T-cell (primary cell): ENCODE measurements around the gene RAB3IL1. TPM values are rescaled to one million over a fixed set of nuclear protein-coding genes. Genes with fewer than 3 reads are reported as not detected.

Experiments
- ATAC-seq, 4 experiments: fragments of 200-7000 bp in 3 of 4; fragments of 150-1000 bp in 1 of 4; cut with Tn5 transposase; replicated peaks in 1 of 4; 1 replicate in 3 of 4; 2 replicates in 1 of 4; pipeline ENCODE4 v1.10.0; 2021; ENCODE audit warnings: moderate library complexity in 3 of 4, mild to moderate bottlenecking in 2 of 4, moderate number of reproducible peaks in 1 of 4
- CTCF ChIA-PET, 2 donors: fragments of 300-600 bp; sonication (Branson Sonifier 250); formaldehyde crosslinking; loops; one replicate each; lab custom pipeline; 2022; ENCODE audit warnings: antibody characterized with exemption in 2 of 2; lab: Charles Lee
- POLR2A ChIA-PET, 2 donors: fragments of 300-600 bp; sonication (Branson Sonifier 250); formaldehyde crosslinking; loops; one replicate each; lab custom pipeline; 2022; ENCODE audit warnings: antibody characterized with exemption in 2 of 2; lab: Charles Lee
- DNase-seq, 35 experiments: peaks; one replicate each; pipeline versions ENCODE4 v3.0.0 to v3.0.0-alpha.2; 2013 to 2023
- H3K27ac ChIP-seq: one replicate; pipeline ENCODE4 v1.5.1; 2013; ENCODE audit warnings: low read length
- H3K27me3 ChIP-seq, 2 experiments: replicated peaks in 1 of 2; 1 replicate in 1 of 2; 2 replicates in 1 of 2; pipeline versions ENCODE4 v1.6.1 to v1.7.0; 2013; ENCODE audit warnings: low read length in 1 of 2, mixed read lengths in 1 of 2; ENCODE audit not compliant: control insufficient read depth in 2 of 2, insufficient read depth in 2 of 2; ENCODE audit errors: extremely low read depth in 1 of 2
- H3K36me3 ChIP-seq, 2 donors: 1 replicate in 1 of 2; 2 replicates in 1 of 2; pipeline versions ENCODE4 v1.6.1 to v1.7.0; 2013; ENCODE audit warnings: low read length in 1 of 2; ENCODE audit not compliant: control insufficient read depth in 2 of 2, insufficient read depth in 1 of 2; ENCODE audit errors: extremely low read depth in 1 of 2
- H3K4me1 ChIP-seq, 2 experiments: 1 replicate in 1 of 2; 2 replicates in 1 of 2; pipeline versions ENCODE4 v1.6.1 to v1.7.0; 2013; ENCODE audit warnings: low read length in 2 of 2, mixed read lengths in 1 of 2; ENCODE audit not compliant: insufficient read depth in 2 of 2, control insufficient read depth in 1 of 2; ENCODE audit errors: extremely low read depth in 1 of 2
- H3K4me3 ChIP-seq, 2 donors: 1 replicate in 1 of 2; 2 replicates in 1 of 2; pipeline versions ENCODE4 v1.5.1 to v1.7.0; 2013; ENCODE audit warnings: mild to moderate bottlenecking in 2 of 2, low read length in 1 of 2, moderate library complexity in 1 of 2; ENCODE audit not compliant: control insufficient read depth in 1 of 2; ENCODE audit errors: extremely low read depth in 1 of 2
- H3K9me3 ChIP-seq: 2 replicates; pipeline ENCODE4 v1.7.0; 2013
- H3K27ac Mint-ChIP-seq, 2 donors: one replicate each; pipeline ENCODE4 v1.8.0; 2020 to 2021; ENCODE audit warnings: mild to moderate bottlenecking in 2 of 2, mixed read lengths in 2 of 2
- H3K27me3 Mint-ChIP-seq, 2 donors: one replicate each; pipeline ENCODE4 v1.8.0; 2021 to 2022; ENCODE audit warnings: mixed read lengths in 2 of 2
- H3K36me3 Mint-ChIP-seq: one replicate; pipeline ENCODE4 v1.8.0; 2021; ENCODE audit warnings: mixed read lengths
- H3K4me1 Mint-ChIP-seq, 3 donors: one replicate each; pipeline ENCODE4 v1.8.0; 2020 to 2022; ENCODE audit warnings: mixed read lengths in 3 of 3, mild to moderate bottlenecking in 1 of 3
- H3K4me3 Mint-ChIP-seq, 3 donors: one replicate each; pipeline ENCODE4 v1.8.0; 2020 to 2022; ENCODE audit warnings: mild to moderate bottlenecking in 3 of 3, mixed read lengths in 3 of 3, moderate library complexity in 3 of 3
- H3K9me3 Mint-ChIP-seq, 3 donors: one replicate each; pipeline ENCODE4 v1.8.0; 2020 to 2022; ENCODE audit warnings: mixed read lengths in 3 of 3
- WGBS: methylation state at CpG from one replicate; pipeline ENCODE4 v1.1.5; 2013; ENCODE audit warnings: missing lambda C conversion rate; ENCODE audit not compliant: insufficient coverage; 5-methylcytosine and 5-hydroxymethylcytosine counted together
- total RNA-seq, 35 experiments: library from RNA in 6 of 35; stranded (reverse) in 6 of 35; fragments of 120-200 nt in 1 of 35; gene quantifications; one replicate each; pipeline versions ENCODE4 v1.2.1 to v1.2.4 and lab custom pipeline; 2013 to 2026

The RAB3IL1 gene
- total RNA-seq, 5 donors from 2014 or later (not counting 1 experiment from before 2014, with no cell fraction given), result 0.12 to 0.28 TPM; not detected in 3

DNA sequence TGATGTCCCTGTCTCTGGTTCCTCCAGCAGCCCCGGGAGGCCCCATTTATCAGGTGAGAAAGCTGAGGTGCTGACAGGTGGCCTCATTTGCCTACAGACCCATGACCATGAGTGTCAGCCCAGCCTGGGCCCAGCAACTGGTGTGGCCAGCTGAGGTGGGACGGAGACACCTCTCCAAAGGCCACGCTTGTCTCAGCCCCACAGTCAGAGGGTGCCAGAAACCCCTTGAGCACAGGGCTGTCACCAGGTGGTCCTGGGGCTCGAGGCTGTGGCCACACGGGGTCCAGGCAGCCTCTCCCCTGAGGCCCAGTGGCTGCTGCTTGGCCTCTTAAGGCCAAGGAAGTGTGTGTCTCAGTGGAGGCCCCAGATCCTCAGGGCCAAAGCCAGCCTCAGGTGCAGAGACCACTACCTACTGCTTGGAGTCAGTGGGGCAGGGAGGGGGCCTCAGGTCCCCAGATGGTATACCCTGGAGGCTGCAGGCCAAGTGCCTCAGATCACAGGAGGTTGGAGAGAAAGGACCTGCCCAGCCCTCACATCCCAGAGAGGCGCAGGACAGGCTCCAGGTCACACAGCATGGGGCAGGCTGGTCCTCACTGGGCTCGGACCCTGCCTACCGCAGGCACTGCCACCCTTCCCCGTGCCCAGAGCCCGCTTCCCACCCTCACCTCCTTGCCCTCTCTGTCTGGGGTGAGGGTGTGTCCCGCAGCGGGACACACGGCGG is 11.4 kb downstream of the RAB3IL1 start:
- ATAC-seq (no peak), DNase-seq (no peak)
- H3K9me3 ChIP-seq, result no peaks in the 10 kb centered on the region
- ChIA-PET CTCF (no interaction called here), POLR2A (no interaction called here)
- no peaks in the 10 kb centered on the region for H3K36me3 ChIP-seq
- Mint-ChIP-seq H3K4me1 (peaks cover 0 to 5% (median 0%) of the 10 kb centered on the region in 3 donors), H3K9me3 (no peaks in the 10 kb centered on the region), H3K36me3 (no peaks in the 10 kb centered on the region), H3K27me3 (peaks cover 0 to 2% of the 10 kb centered on the region in 2 donors), H3K27ac (no peak overlapping the region), H3K4me3 (no peak overlapping the region)
- peaks cover 0 to 3% of the 10 kb centered on the region in 2 experiments for H3K4me1 ChIP-seq
- 75% methylated on average over 10 of the region's 14 CpGs for WGBS
- no peak overlapping the region for H3K27ac ChIP-seq
- no peak overlapping the region for H3K4me3 ChIP-seq
- H3K27me3 ChIP-seq, result peaks cover 0 to 28% of the 10 kb centered on the region in 2 experiments

DNA sequence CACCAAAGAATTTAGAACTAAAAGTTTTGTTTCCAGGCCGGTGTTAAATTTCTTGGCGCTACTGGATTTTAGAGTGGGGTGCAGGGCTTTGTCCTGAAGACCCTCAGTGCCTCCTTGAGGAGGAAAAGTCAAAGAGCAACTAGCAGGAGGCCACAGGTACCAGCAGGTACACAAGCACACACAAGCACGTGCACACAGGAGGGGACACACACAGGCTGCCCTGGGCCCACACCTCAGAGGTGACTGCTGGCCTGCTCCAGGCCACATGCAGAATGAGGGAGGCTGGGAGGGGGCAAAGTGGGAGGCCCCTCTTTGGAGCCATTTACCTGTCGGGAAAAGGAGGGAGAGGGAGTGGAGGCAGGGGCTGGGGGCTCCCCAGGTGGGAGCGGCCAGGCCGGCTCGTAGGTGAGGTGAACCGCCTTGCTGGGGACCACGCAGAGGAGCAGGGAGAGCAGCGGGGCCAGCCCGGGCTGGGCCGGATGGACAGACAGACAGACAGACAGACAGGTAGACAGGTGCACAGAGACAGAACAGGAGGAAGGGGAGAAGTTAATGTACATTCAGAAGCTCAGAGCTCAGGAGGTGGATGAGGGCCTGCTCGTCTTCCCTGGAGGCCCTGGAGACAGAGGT is 12.2 kb downstream of the RAB3IL1 start:
- H3K4me1 Mint-ChIP-seq, result peaks cover 0 to 5% (median 0%) of the 10 kb centered on the region in 3 donors
- no peak for DNase-seq
- Histone ChIP-seq H3K4me1 (peaks cover 0 to 3% of the 10 kb centered on the region in 2 experiments), H3K9me3 (no peaks in the 10 kb centered on the region), H3K36me3 (no peaks in the 10 kb centered on the region), H3K4me3 (no peak overlapping the region), H3K27me3 (peaks cover 0 to 28% of the 10 kb centered on the region in 2 experiments), H3K27ac (no peak overlapping the region)
- no peak for ATAC-seq
- peaks cover 0 to 2% of the 10 kb centered on the region in 2 donors for H3K27me3 Mint-ChIP-seq
- ChIA-PET CTCF (interaction anchor here in 1 of 2 donors (0.9 kb wide), 1 partner anchor 203 kb away, joined by 3 read pairs; no protein-coding TSS in a partner anchor), POLR2A (interaction anchor here in 1 of 2 donors (0.6 kb wide), 1 partner anchor 9 kb away, joined by 6 read pairs; no protein-coding TSS in a partner anchor)
- no peaks in the 10 kb centered on the region for H3K9me3 Mint-ChIP-seq
- no peak overlapping the region for H3K27ac Mint-ChIP-seq
- WGBS, result 87% methylated on average over 13 of the region's 13 CpGs
- no peak overlapping the region for H3K4me3 Mint-ChIP-seq
- no peaks in the 10 kb centered on the region for H3K36me3 Mint-ChIP-seq

DNA sequence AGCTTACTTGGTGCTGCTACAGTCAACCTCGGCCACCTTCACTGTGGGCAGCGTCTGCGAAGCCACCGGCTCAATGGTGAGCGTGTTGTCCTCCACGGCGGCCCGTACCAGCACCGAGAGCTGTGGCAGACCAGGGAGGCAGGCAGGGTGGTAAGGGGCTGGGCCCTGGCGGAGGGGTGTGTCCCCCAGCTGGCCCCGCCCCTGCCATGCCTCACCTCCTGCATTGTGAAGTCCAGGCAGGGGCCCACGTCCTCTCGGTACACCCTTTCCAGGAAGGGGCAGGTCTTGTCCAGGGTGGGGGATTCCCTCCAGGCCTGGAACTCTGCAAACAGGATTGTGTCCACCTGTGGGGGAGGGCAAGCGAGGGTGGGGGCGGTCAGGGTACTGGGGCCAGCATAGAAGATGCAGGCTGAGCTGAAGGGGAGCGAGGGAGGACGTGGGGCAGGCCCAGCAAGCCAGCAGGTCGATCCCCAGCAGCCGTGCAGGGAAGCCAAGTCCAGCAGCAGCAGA is 12.8 kb downstream of the RAB3IL1 start:
- ChIA-PET CTCF (interaction anchor here in 1 of 2 donors (0.9 kb wide), 1 partner anchor 203 kb away, joined by 3 read pairs; no protein-coding TSS in a partner anchor), POLR2A (interaction anchor here in 1 of 2 donors (0.6 kb wide), 1 partner anchor 9 kb away, joined by 6 read pairs; no protein-coding TSS in a partner anchor)
- DNase-seq, result no peak
- H3K4me3 ChIP-seq, result no peak overlapping the region
- H3K4me1 ChIP-seq, result peaks cover 0 to 4% of the 10 kb centered on the region in 2 experiments
- H3K27ac ChIP-seq, result no peak overlapping the region
- Mint-ChIP-seq H3K27me3 (peaks cover 0 to 2% of the 10 kb centered on the region in 2 donors), H3K9me3 (no peaks in the 10 kb centered on the region), H3K36me3 (no peaks in the 10 kb centered on the region), H3K4me1 (peaks cover 0 to 5% (median 0%) of the 10 kb centered on the region in 3 donors), H3K27ac (no peak overlapping the region), H3K4me3 (no peak overlapping the region)
- peaks cover 0 to 26% of the 10 kb centered on the region in 2 experiments for H3K27me3 ChIP-seq
- WGBS, result 56% methylated on average over 16 of the region's 19 CpGs
- H3K36me3 ChIP-seq, result no peaks in the 10 kb centered on the region
- H3K9me3 ChIP-seq, result no peaks in the 10 kb centered on the region
- ATAC-seq, result peak in 1 of 4 experiments; percentile 35

DNA sequence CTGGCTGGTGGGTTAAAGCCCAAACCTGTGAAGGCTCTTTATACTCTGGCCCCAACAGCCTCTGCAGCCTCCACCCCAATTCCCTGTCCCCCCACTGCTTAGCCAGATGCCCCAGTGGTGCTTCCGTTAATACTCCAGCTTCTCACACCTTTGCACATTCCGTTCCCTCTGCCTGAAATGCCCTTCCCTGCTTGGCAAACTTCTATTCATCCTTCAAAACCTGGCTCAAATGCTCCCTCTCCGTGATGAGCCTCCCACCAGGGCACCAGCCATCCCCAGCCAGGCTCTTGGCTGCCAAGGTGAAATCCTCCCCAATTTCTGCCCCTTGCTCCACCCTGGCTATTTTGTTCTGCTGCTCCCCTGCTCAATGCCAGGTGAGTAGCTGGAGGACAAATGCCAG is 13.5 kb downstream of the RAB3IL1 start:
- H3K36me3 ChIP-seq, result no peaks in the 10 kb centered on the region
- no peaks in the 10 kb centered on the region for H3K36me3 Mint-ChIP-seq
- H3K27me3 Mint-ChIP-seq, result peaks cover 0 to 5% of the 10 kb centered on the region in 2 donors
- 80% methylated on average over 3 of the region's 3 CpGs for WGBS
- H3K27ac ChIP-seq, result no peak overlapping the region
- no peak overlapping the region for H3K27ac Mint-ChIP-seq
- no peak overlapping the region for H3K4me3 ChIP-seq
- no peak for DNase-seq
- no peaks in the 10 kb centered on the region for H3K9me3 Mint-ChIP-seq
- no peak overlapping the region for H3K4me3 Mint-ChIP-seq
- ChIA-PET CTCF (interaction anchor here in 1 of 2 donors (1.4 kb wide), 1 partner anchor 178 kb away, joined by 7 read pairs; no protein-coding TSS in a partner anchor), POLR2A (no interaction called here)
- peaks cover 5 to 12% (median 6%) of the 10 kb centered on the region in 3 donors for H3K4me1 Mint-ChIP-seq
- ATAC-seq, result no peak
- H3K27me3 ChIP-seq, result peaks cover 0 to 21% of the 10 kb centered on the region in 2 experiments
- H3K4me1 ChIP-seq, result peaks cover 0 to 11% of the 10 kb centered on the region in 2 experiments
- no peaks in the 10 kb centered on the region for H3K9me3 ChIP-seq

DNA sequence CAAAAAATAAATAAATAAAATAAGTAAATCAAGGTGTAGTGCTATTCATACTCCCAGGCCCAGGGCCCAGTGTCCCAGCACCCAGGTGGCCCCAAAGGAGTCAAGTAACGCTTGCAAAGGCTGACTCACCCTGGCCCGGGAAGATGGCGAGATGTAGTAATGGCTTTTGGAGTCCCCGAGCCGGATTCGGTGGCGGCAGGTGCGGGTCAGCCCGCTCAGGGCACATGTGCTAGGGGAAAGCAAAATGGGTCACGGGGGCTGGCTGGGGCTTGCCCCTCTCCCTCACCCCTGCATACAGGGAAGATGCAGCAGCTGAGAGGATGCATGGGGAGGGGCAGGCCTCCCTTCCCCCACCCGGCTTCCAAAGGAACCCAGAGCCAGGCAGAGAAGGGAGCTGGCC is 15.1 kb downstream of the RAB3IL1 start:
- peaks cover 6 to 12% (median 8%) of the 10 kb centered on the region in 3 donors for H3K4me1 Mint-ChIP-seq
- no peak for ATAC-seq
- H3K9me3 ChIP-seq, result no peaks in the 10 kb centered on the region

DNA sequence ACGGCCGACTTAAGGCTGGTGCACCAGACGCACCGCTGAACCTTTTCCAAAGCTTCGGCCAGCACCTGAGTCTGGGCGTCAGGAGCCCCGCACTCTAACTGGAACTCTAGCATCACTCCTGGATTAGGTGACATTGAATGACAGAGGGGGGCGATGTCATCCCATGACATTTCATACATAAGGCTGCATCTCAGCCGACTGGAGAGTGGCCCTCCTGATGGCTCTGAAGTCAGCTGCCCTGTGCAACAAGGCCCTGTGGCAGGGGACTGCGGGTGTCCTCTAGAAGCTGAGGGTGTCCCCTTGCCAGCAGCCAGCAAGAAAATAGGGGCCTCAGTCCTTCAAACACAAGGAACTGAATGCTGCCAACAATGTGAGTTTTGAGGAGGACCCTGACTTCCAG is 16.0 kb downstream of the RAB3IL1 start:
- CTCF ChIA-PET, result interaction anchor here in 1 of 2 donors (5.6 kb wide), 1 partner anchor 180 kb away, joined by 100 read pairs; no protein-coding TSS in a partner anchor
- no peak overlapping the region for H3K27ac Mint-ChIP-seq
- H3K4me3 Mint-ChIP-seq, result no peak overlapping the region
- Histone ChIP-seq H3K4me3 (no peak overlapping the region), H3K9me3 (no peaks in the 10 kb centered on the region), H3K36me3 (no peaks in the 10 kb centered on the region), H3K27me3 (peaks cover 0 to 19% of the 10 kb centered on the region in 2 experiments), H3K27ac (no peak overlapping the region), H3K4me1 (peaks cover 0 to 14% of the 10 kb centered on the region in 2 experiments)
- ATAC-seq (no peak), DNase-seq (no peak)
- POLR2A ChIA-PET, result no interaction called here
- H3K36me3 Mint-ChIP-seq, result no peaks in the 10 kb centered on the region
- peaks cover 0 to 5% of the 10 kb centered on the region in 2 donors for H3K27me3 Mint-ChIP-seq
- 88% methylated on average over 6 of the region's 10 CpGs for WGBS
- peaks cover 6 to 12% (median 8%) of the 10 kb centered on the region in 3 donors for H3K4me1 Mint-ChIP-seq
- H3K9me3 Mint-ChIP-seq, result no peaks in the 10 kb centered on the region

More for the DNA sequence above, 15.1 kb downstream of the RAB3IL1 start:
- Mint-ChIP-seq H3K27ac (no peak overlapping the region), H3K27me3 (peaks cover 0 to 5% of the 10 kb centered on the region in 2 donors), H3K9me3 (no peaks in the 10 kb centered on the region), H3K4me3 (no peak overlapping the region), H3K36me3 (no peaks in the 10 kb centered on the region)
- H3K36me3 ChIP-seq, result no peaks in the 10 kb centered on the region
- no peak overlapping the region for H3K4me3 ChIP-seq
- WGBS, result 87% methylated on average over 3 of the region's 11 CpGs
- CTCF ChIA-PET, result interaction anchor here (0.5 to 5.6 kb wide), 2 partner anchors 179 to 200 kb away, joined by 3 to 100 read pairs; no protein-coding TSS in a partner anchor
- peaks cover 0 to 19% of the 10 kb centered on the region in 2 experiments for H3K27me3 ChIP-seq
- peaks cover 0 to 14% of the 10 kb centered on the region in 2 experiments for H3K4me1 ChIP-seq
- POLR2A ChIA-PET, result no interaction called here
- DNase-seq, result no peak
- H3K27ac ChIP-seq, result no peak overlapping the region
